ENCODE measurements around the gene EAF2. TPM values are rescaled to one million over a fixed set of nuclear protein-coding genes. Genes with fewer than 3 reads are reported as not detected.

EAF2 gene
- total RNA-seq, 2 experiments from 2014 or later: 21.4 to 23.7 TPM

DNA sequence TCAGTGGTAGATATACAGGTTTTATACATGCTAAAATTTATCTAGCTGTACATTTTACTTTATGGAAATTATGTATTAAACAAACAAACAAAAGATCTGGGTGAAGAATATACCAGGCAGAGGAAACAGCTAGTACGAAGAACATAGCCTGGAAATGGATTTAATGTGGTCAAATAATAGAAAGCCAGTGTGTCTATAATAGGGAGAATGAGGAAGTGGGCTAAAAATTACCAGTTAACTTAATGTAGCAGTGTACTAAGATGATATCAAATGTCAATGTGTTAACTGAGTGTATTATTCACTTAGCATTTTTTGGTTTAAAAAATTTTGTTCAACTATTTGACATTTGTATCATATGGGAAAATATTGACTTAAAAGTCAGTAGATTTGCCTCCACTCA lies 36.4 kb downstream of the EAF2 start:
- no peaks in the 10 kb centered on the region for H3K9me3 Mint-ChIP-seq
- H3K4me3 Mint-ChIP-seq: no peak overlapping the region
- H3K36me3 Mint-ChIP-seq (ENCODE audit: low read depth): peaks cover 48% of the 10 kb centered on the region
- no peaks in the 10 kb centered on the region for H3K4me1 Mint-ChIP-seq
- CTCF ChIA-PET: no interaction called here
- POLR2A ChIA-PET: no interaction called here
- H3K27me3 Mint-ChIP-seq: no peaks in the 10 kb centered on the region
- no peak for DNase-seq
- H3K27ac Mint-ChIP-seq: no peak overlapping the region

DNA sequence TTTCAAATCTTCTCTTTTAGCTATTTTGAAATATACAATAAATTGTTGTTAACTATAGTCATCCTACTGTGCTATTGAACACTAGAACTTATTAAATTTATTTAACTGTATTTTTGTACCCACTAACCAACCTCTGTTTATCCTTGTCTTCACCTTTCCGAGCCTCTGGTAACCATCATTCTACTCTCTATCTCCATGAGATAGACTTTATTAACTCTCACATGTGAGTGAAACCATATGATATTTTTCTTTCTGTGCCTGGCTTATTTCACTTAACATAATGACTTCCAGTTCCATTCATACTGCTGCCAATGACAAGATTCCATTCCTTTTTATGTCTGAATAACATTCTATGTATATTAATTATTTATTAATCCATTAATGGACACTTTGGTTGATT lies 43.4 kb downstream of the EAF2 start:
- ChIA-PET POLR2A (no interaction called here), CTCF (no interaction called here)
- H3K9me3 Mint-ChIP-seq: no peaks in the 10 kb centered on the region
- peaks cover under 1% of the 10 kb centered on the region for H3K4me1 Mint-ChIP-seq
- no peak overlapping the region for H3K4me3 Mint-ChIP-seq
- no peak overlapping the region for H3K27ac Mint-ChIP-seq
- H3K36me3 Mint-ChIP-seq (ENCODE audit: low read depth): peaks cover 34% of the 10 kb centered on the region
- no peaks in the 10 kb centered on the region for H3K27me3 Mint-ChIP-seq
- DNase-seq: no peak

DNA sequence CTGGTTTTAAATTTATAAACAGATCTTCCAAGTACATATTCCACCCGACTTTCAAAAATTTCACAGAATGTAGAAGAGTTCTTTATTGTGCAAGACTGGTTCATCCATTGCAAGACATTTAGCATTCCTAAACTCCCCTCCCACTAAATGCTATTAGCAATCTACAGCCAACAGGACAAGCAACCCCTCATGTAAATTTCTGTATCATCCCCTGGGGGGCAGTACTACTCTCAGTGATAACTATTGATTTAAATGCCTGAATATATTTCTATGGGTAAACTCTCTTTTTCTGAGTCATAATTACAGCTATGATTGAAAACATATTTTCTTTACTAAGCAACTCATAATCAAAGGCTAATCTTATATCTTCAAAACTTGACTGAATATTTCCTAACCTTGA lies 48.5 kb downstream of the EAF2 start:
- Mint-ChIP-seq H3K36me3 (ENCODE audit: low read depth) (peaks cover 25% of the 10 kb centered on the region), H3K4me1 (peaks cover 5% of the 10 kb centered on the region), H3K9me3 (no peaks in the 10 kb centered on the region), H3K4me3 (no peak overlapping the region), H3K27me3 (no peaks in the 10 kb centered on the region), H3K27ac (no peak overlapping the region)
- no peak for DNase-seq
- POLR2A ChIA-PET: interaction anchor here (1.0 kb wide), 1 partner anchor 192 kb away, joined by 3 read pairs; no protein-coding TSS in a partner anchor
- CTCF ChIA-PET: interaction anchor here (0.7 to 3.1 kb wide), 23 partner anchors 10 to 375 kb away, joined by 3 to 28 read pairs (median 4); partner anchors contain the start of gene SLC15A2

DNA sequence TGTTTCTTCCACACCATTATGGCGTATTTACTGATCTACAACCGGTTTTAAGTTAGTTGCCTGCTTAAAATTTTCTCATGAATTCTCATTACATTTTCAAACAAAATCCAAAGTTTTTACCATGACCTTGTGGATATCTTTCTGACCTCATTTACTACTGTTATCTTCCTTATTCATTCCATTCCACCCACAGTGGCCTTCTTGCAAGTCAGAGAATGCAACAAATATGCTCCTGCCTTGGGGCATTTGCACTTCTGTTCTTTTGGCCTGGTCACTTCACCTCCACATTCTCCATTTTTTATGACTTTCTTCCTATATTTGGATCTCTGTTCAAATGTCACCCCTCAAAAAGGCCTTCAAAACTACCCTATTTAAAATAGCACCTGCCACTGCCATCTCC lies 50.4 kb downstream of the EAF2 start:
- Mint-ChIP-seq H3K4me3 (no peak overlapping the region), H3K27me3 (no peaks in the 10 kb centered on the region), H3K4me1 (peaks cover 5% of the 10 kb centered on the region), H3K36me3 (ENCODE audit: low read depth) (peaks cover 17% of the 10 kb centered on the region), H3K9me3 (no peaks in the 10 kb centered on the region), H3K27ac (no peak overlapping the region)
- CTCF ChIA-PET: no interaction called here
- DNase-seq: no peak
- POLR2A ChIA-PET: no interaction called here

DNA sequence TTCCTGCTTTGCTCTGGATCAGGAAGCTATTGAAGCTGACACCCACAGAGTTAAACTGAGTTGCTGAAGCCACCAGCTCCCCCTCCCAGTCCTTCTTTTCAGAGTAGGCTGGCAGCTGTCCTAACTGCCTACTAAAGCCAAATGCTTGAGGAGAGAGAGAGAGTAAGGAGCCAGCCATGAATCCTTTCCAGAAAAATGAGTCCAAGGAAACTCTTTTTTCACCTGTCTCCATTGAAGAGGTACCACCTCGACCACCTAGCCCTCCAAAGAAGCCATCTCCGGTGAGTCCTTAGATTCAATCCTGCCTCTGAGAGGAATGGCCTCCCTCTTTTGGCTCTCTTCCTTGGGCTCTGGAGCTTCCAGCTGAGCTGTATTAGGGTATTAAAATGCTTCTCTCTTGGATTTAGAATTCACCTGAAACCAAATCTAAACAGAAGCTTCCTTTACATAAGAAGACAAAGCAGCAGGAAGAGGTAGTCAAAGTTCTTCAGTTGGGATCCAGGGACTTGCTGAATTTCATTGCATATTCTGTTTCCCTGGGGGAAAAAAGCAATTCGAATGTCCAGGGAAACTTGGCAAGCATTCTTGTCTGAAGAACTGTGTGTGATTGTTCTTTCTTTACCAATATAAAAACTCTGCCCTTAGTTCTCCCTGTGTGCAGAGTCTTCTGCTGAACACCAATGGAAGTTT lies 59.4 kb downstream of the EAF2 start, which contains the start of gene SLC15A2:
Gene SLC15A2, plus strand, starts transcription at position 101 of the 690 bp plus-strand sequence. Its CDS starts 76 bp downstream, at position 177.
- peaks cover 17% of the 10 kb centered on the region for H3K36me3 Mint-ChIP-seq (ENCODE audit: low read depth)

DNA sequence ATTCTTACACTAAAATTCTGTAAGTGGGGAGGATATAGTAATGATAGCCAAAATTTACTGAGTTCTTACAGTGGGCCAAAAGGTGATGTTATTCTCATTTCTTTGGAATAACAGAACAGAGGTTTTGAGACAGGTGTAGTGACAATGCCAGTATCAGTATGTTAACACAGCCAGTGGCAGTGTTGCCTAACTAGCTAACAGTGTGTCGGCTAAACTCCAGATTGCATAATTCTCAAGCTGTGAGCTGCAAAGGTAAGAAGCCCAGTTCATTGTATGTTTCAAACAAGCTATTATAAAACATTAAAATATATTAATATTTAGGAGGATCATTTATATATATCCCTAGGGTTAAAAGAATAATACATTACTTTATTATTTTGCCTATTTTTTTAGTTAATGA lies 60.1 kb downstream of the EAF2 start:
- Mint-ChIP-seq H3K36me3 (ENCODE audit: low read depth) (peaks cover 20% of the 10 kb centered on the region), H3K4me3 (no peak overlapping the region), H3K27ac (no peak overlapping the region), H3K4me1 (no peaks in the 10 kb centered on the region), H3K9me3 (no peaks in the 10 kb centered on the region), H3K27me3 (no peaks in the 10 kb centered on the region)
- CTCF ChIA-PET: interaction anchor here (0.6 kb wide), 1 partner anchor 13 kb away, joined by 3 read pairs; no protein-coding TSS in a partner anchor
- POLR2A ChIA-PET: no interaction called here
- DNase-seq: no peak

More for the DNA sequence above, 59.4 kb downstream of the EAF2 start, which contains the start of gene SLC15A2:
- ChIA-PET CTCF (interaction anchor here (1.8 kb wide), 1 partner anchor 11 kb away, joined by 6 read pairs; no protein-coding TSS in a partner anchor), POLR2A (no interaction called here)
- no peak for DNase-seq
- Mint-ChIP-seq H3K27me3 (no peaks in the 10 kb centered on the region), H3K4me3 (no peak within 1 kb of the TSS), H3K4me1 (no peaks in the 10 kb centered on the region), H3K9me3 (no peaks in the 10 kb centered on the region), H3K27ac (no peak within 1 kb of the TSS)

- POLR2A ChIA-PET: no interaction called here
- H3K36me3 Mint-ChIP-seq (ENCODE audit: low read depth): peaks cover 26% of the 10 kb centered on the region
- no peaks in the 10 kb centered on the region for H3K4me1 Mint-ChIP-seq
- DNase-seq: no peak
- no peak overlapping the region for H3K4me3 Mint-ChIP-seq
- CTCF ChIA-PET: interaction anchor here (0.6 kb wide), 1 partner anchor 14 kb away, joined by 3 read pairs; no protein-coding TSS in a partner anchor
- H3K9me3 Mint-ChIP-seq: no peaks in the 10 kb centered on the region
- H3K27ac Mint-ChIP-seq: no peak overlapping the region
- H3K27me3 Mint-ChIP-seq: no peaks in the 10 kb centered on the region
Observed at GRCh38 chr3:121895736-121896135, 60.7 kb downstream of the EAF2 start.

GRCh38 chr3:121896823-121897222 lies 61.8 kb downstream of the EAF2 start:
- ChIA-PET CTCF (interaction anchor here (0.6 kb wide), 1 partner anchor 14 kb away, joined by 3 read pairs; no protein-coding TSS in a partner anchor), POLR2A (no interaction called here)
- H3K36me3 Mint-ChIP-seq (ENCODE audit: low read depth): peaks cover 28% of the 10 kb centered on the region
- H3K4me1 Mint-ChIP-seq: no peaks in the 10 kb centered on the region
- no peaks in the 10 kb centered on the region for H3K27me3 Mint-ChIP-seq
- H3K27ac Mint-ChIP-seq: no peak overlapping the region
- DNase-seq: no peak
- no peaks in the 10 kb centered on the region for H3K9me3 Mint-ChIP-seq
- H3K4me3 Mint-ChIP-seq: no peak overlapping the region

DNA sequence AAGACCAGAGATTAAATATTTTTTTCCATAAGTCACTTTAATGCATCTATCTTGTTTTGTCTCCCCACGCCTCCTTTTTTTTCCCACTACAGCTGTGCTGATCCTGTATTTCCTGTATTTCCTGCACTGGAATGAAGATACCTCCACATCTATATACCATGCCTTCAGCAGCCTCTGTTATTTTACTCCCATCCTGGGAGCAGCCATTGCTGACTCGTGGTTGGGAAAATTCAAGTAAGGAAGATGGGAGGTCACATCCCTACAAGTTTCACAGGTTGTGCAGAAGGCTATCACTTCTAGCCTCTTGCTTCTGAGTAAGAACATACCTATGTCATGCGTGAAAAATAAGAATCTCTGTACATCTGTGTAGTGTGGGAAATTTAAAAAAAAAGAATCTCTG lies 62.3 kb downstream of the EAF2 start:
- ChIA-PET POLR2A (interaction anchor here (0.6 kb wide), 1 partner anchor 299 kb away, joined by 4 read pairs; no protein-coding TSS in a partner anchor), CTCF (interaction anchor here (0.6 kb wide), 1 partner anchor 14 kb away, joined by 3 read pairs; no protein-coding TSS in a partner anchor)
- H3K36me3 Mint-ChIP-seq (ENCODE audit: low read depth): peaks cover 30% of the 10 kb centered on the region
- no peak overlapping the region for H3K27ac Mint-ChIP-seq
- no peak overlapping the region for H3K4me3 Mint-ChIP-seq
- H3K27me3 Mint-ChIP-seq: no peaks in the 10 kb centered on the region
- no peaks in the 10 kb centered on the region for H3K9me3 Mint-ChIP-seq
- H3K4me1 Mint-ChIP-seq: no peaks in the 10 kb centered on the region
- DNase-seq: no peak

- Mint-ChIP-seq H3K4me1 (peaks cover 4% of the 10 kb centered on the region), H3K4me3 (no peak overlapping the region), H3K9me3 (peaks cover 6% of the 10 kb centered on the region), H3K27me3 (no peaks in the 10 kb centered on the region), H3K27ac (no peak overlapping the region), H3K36me3 (ENCODE audit: low read depth) (peaks cover 61% of the 10 kb centered on the region)
- ChIA-PET POLR2A (no interaction called here), CTCF (no interaction called here)
- no peak for DNase-seq
Observed at GRCh38 chr3:121913305-121913990, 78.4 kb downstream of the EAF2 start.

DNA sequence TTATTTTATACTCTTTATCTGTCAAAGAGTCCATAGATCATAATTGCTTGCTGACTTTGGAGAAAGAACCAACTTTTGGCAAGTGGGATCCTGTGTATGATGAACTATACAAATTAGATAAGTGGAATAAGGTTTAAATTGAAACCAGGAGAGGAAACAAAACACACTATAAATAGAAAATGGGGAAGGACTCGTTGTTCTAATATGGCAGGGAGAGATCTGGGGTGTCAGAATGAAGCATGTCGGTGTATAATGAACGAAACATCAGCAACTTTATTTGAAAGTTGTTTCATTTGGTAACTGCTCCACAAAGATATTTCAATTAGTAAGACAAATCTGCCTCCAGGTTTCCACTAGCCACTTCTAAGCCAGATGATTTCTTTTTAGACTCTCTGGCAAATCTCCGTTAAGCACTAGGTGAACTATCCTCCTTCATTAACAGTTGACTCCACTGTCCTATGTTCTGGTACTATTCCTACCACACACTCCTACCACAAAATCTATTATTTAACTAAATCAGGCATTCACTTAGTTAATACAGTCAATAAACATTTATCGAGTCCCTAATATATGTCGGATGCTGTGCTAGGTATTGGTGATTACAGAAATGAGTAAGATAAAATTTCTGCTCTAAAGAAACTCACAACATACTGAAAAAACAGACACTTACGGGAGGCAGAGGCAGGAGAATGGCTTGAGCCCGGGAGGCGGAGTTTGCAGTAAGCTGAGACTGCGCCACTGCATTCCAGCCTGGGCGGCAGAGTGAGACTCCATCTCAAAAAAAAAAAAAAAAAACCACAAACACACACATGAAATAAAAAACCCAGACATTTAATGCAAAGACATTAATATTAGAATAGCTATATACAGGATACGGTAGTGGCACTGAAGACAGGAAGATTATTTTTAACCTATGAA lies 79.3 kb downstream of the EAF2 start:
- Mint-ChIP-seq H3K27me3 (no peaks in the 10 kb centered on the region), H3K9me3 (peaks cover 2% of the 10 kb centered on the region), H3K36me3 (ENCODE audit: low read depth) (peaks cover 59% of the 10 kb centered on the region), H3K4me3 (no peak overlapping the region), H3K4me1 (peaks cover 3% of the 10 kb centered on the region), H3K27ac (no peak overlapping the region)
- ChIA-PET CTCF (interaction anchor here (0.5 kb wide), 1 partner anchor 1109 kb away, joined by 3 read pairs; no protein-coding TSS in a partner anchor), POLR2A (no interaction called here)
- DNase-seq: no peak

GRCh38 chr3:121916189-121916588 lies 81.2 kb downstream of the EAF2 start:
- peaks cover 61% of the 10 kb centered on the region for H3K36me3 Mint-ChIP-seq (ENCODE audit: low read depth)
- POLR2A ChIA-PET: no interaction called here

More at GRCh38 chr3:121916189-121916588, 81.2 kb downstream of the EAF2 start:
- DNase-seq: no peak
- CTCF ChIA-PET: no interaction called here
- no peaks in the 10 kb centered on the region for H3K27me3 Mint-ChIP-seq
- no peak overlapping the region for H3K4me3 Mint-ChIP-seq
- H3K27ac Mint-ChIP-seq: no peak overlapping the region
- no peaks in the 10 kb centered on the region for H3K9me3 Mint-ChIP-seq
- H3K4me1 Mint-ChIP-seq: peaks cover 3% of the 10 kb centered on the region

Data from activated CD4-positive, alpha-beta memory T cell treated with anti-CD3 and anti-CD28 coated beads, Interleukin-2, amount 10 ng/mL, durations not matched to agents 7 days and 5 days (primary cell).